T follicular helper cell (primary cell): ENCODE data around the gene PYGB.

Source experiments
- DNase-seq: peaks from one replicate; pipeline ENCODE4 v3.0.0-alpha.2; 2020; ENCODE audit warnings: low read depth

PYGB gene

DNA sequence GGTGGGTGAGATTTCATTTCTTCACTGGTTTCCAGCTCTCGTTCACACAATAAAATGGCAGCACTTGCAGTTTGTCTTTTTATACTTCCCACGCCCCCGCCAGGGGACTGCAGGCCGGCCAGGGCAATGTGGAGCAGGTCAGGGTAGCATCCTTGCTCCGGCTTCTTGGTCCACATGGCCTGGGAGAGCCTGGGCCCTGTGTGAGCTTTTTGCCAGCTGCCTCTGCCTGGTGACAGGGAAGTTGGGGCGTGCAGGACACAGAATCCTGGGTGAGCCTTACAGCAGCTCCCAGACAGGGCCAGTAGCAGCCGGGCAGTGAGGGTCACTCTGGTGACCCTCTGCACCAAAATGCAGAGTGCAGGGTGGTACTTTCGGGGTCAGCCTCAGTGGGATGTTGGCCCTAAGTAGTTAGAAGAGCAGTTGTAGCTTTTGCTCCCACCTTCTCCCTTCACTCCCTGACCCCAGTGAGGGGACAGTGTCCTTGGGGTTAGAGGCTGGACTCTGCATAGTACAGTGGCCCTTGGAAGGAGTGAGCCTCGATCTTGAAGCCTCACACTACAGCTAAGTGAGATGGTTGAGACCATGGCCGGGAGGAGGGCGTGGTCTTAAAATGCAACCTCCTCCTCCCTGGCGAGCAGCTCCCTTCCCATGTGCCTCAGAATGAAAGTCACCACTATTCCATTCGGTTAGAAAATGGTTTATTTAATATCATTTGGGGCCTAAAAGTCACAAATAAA lies 23.8 kb downstream of the PYGB start:
- no peak for DNase-seq

DNA sequence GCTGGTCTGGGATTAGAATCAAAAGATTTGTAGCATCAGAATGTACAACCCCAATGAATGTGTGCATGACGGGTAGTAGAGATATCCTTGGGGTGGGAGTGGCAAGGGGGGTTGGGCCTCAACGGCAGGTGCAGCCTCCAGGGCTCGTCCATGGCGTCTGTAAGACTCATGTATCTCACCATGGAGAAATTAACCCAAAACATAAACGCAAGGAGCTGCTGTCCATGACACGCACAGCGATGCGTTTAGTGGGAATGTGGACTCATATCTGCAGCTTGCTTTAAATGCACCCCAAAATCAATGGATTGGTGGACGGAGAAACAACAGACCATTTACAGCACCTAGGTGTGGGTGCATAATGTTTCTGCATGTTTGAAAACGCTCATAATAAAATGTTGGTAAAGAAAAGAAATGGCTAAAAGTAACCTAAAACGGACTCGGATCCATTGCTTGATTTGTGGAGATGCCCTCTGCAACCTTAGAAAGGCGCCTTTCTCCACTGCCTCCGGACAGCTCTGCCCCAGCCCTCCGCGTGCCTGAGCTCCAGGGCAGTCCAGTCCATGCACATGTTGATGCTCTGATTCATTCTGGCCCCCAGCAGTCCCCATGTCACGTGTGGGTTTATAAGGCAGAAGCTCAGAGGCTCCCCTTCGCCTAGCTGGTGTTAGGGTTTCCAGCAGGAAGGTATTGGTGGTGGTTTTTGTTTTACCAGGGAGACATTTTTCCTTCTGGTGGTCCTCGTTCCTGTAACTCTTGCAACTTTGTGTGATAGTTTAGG lies 24.5 kb downstream of the PYGB start:
- no peak for DNase-seq

DNA sequence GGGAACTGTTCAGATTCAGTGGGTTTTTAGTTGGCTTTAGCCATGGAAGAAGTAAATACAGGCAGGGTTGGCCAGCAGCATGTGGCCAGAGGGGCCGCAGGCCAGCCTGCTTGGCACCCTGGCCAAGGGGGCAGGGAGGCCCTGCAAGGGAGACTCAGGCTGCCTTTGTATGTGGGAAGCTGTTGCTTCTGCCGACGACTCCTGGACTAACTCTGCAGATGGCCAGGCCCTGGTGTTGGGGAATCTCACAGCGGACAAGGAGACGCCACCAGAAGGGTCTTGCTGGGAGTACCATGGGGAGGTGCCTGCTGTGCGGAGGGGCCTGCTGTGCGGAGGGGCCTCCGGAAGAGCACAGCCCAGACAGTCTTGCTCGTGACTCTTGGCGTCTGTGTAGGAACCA lies 25.2 kb downstream of the PYGB start:
- DNase-seq, result no peak

DNA sequence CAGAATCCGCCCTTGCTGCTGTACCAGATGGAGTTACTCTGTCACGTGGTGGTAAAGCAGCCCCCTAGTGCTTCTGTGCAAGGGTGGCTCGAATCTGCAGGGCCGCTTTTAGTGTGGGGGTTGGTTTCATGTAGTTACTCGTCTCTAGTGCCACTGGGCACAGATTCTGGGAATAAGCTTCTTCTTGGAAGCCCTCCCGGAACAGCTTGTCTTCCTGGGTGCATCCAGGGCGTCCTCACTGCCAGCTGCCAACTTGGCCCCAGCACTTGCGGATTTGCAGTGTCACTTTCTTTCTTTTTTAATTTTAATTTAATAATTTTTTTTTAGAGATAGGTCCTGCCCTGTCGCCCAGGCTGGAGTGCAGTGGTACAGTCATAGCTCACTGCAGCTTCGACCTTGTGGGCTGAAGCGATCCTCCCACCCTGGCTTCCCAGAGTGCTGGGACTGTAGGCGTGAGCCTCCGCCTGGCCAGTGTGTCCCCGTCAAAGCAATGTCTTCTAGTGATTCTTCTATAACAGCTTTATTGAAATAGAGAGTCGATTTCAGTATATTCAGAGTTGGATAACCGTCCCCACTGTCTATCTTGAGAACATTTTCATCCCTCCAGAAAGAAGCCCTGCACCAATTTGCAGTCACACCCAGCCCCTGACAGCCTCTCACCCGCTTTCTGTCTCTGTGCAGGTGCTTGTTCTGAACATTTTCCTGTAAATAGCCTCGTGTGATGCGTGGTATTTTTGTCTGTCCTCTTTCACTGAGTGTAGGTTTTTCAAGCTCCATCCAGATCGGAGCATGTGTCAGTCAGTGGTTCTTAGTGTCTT lies 25.9 kb downstream of the PYGB start:
- no peak for DNase-seq

DNA sequence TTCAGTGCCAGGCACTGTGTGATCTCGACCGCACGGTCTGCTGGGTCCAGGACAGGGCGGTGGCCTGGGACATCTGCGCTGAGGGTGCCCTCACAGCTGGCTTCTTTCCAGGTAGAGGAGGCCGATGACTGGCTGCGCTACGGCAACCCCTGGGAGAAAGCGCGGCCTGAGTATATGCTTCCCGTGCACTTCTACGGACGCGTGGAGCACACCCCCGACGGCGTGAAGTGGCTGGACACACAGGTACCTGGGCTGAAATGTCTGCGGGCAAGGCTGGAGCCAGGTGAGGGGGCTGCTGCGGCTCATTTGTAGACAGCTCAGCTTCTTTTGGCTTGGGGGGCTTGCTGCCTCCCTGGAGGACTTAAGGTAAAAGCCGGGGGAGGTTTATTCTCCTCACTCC lies 26.6 kb downstream of the PYGB start:
- DNase-seq, result no peak

DNA sequence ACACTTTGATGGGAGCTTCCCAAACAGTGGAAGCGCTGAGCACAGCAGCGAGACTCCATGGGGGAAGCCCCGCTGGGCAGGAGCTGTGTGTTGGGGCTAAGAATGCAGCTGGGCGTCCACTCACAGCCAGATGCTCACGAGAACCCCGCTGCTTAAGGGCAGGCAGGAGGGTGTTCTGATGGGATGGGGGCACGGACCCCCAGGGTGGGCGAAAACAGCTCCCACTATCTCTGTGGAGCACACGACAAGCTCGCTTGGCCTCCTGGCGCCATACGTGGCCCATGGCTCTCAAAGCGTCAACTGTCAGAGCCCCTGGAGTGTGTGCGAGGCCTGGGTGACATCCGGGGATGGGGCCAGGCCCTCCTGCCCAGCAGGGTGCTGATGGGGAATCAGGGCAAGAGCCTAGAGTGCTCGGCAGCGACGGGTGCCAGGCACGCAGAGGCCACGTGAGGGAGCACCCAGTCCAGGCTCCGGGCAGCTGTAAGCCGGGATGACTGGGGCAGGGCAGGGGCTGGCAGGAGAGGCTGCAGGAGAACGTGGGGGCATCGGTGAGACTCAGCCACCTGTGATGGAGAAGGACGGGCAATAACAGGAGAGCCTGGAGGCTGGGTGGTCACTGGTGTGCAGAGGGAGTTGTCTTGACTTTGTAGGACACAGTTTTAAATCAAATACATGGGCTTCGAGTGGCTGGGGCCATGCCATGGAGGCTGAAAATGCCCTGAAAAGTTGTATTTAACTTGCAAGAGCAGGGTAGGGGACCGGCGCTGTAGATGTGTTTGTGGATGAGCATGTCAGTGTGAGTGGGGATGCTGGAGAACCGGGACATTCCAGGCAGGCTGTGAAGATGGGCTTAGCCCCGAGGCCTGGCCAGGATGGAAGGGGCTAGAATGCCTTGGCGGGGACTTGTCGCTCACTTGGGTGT lies 27.3 kb downstream of the PYGB start:
- DNase-seq, result no peak

DNA sequence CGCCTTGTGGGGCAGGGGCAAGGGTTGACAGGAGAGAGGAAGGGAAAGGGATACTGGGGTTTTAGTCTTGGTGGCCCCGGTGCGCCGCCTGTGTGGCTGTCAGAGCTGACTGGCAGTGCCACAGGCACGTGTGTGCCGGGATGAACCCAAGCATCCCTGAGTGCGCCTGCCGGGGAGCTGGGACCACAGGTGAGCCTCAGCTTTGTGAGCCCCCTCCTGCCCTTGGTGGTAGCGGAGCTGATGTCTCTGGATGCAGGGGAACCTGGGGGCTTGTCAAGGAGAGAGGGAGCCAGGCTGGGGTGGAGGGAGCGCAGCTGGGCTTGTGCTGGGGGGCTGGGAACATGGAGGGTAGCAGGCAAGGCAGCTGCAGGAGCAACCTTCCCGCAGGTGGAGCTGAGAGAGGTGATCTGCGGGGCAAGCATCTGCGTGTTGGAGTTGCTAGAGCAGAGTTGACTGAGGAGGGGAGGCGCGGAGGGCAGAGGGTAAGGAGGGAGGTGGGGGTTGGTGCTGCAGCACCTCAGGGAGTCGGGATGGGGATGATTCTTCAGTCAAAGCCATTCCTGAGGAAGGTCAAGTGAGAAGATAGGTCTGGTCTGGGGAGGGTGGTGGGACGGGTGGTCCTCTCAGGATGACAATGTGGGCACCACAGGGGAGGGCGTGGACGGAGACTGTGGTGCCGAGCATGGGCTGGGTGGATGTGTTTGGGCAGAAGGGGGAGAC lies 28.1 kb downstream of the PYGB start:
- no peak for DNase-seq

DNA sequence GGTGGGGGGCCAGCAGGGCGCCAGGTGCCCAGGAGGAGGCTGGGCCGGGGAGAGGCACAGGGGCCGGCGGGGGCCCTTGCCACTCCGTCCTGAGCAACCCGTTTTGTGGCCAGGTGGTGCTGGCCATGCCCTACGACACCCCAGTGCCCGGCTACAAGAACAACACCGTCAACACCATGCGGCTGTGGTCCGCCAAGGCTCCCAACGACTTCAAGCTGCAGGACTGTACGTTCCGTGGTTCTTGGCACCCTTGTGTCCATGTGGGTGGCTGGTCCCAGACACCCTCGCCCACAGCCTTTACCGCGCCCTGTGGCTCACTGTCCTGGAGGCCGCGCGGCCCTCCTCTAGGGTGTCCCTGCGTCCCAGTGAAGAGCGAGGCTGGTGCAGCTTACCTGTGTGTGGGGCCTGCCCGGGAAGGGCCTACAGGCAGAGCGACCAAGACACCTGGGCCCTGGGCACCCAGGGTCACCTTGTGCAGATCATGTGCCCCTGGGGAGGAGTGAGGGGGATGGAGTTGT lies 28.7 kb downstream of the PYGB start:
- no peak for DNase-seq

DNA sequence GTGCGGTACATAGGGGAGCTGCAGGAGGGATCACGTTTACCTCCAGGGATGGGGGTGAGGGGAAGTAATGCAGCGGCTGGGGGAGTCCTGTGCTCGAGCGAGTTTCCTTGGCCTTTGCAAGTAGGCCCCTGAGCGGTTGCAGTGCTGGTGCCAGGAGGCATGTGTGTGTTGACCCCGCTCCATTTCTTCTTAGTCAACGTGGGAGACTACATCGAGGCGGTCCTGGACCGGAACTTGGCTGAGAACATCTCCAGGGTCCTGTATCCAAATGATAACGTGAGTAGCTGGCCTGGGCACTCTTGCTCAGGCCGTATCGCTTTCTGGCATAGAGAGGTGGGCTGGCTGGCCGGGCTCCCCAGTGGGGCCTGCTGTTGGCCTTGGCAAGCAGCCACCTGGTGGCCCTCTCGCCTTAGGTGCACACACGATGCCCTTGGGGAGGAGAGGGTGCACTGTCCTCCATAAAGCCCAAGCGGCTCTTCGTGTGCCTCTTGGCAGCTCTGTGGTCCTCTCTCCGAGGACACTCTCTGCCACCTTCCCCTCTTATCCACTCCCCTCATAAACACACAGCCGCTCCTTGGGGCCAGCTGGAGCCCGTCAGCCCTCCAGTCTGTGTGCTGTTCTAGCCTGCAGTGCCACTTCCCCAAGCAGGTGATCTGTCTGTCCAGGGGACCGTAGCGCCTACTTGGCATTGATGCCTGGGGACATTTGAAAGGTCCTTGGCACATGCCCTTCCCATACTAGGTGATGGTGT lies 29.3 kb downstream of the PYGB start:
- DNase-seq, result no peak

DNA sequence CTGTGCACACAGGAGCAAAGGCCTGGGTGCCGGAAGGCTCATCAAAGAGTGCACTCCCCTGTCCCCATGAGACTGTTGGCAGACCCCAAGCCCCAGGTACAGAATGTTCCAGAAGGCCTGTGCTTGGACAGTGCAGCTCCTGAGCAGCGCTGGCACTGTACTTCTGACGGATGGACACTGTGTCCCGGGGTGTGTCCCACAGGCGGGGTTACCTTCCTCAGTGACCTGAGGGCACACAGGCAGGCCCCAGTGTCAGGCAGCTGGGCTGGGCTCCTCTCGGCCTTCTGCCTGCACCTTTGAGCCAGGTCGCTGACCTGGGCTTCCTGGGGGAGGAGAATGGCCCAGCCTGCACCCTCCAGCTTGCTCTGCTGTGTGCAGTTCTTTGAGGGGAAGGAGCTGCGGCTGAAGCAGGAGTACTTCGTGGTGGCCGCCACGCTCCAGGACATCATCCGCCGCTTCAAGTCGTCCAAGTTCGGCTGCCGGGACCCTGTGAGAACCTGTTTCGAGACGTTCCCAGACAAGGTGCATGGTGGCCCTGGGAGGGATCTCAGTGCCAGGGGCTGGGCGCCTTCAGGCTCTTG lies 30.1 kb downstream of the PYGB start:
- no peak for DNase-seq

DNA sequence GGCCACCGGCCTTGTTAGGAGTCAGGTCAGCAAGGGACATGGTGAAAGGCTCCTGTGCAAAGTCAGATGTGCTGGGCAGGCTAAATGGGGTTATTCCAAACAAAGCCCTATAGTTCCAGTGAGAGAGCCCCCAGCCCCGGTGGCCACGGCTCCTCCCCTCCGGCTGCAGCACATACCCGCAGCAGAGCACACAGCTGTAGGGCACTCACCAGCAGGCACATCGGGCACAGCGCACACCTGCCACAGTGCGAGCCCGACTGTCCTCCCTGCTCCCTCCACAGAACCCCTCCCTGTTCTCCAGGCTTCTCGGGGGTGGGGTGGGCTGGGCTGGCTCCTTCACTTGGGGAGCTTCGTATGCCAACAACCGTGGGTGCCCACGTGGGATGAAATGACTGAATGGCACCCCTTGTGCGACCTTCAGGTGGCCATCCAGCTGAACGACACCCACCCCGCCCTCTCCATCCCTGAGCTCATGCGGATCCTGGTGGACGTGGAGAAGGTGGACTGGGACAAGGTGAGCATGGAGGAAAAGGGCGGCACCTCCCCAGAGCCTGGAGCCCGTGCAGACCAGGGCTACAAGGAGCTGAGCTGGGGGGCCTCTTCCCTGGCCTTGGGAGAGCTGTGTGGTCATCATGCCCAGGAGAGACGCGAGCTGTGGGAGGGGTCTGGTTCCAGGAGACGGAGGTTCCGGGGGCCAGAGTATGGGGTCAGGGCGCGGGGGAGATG lies 30.9 kb downstream of the PYGB start:
- no peak for DNase-seq

DNA sequence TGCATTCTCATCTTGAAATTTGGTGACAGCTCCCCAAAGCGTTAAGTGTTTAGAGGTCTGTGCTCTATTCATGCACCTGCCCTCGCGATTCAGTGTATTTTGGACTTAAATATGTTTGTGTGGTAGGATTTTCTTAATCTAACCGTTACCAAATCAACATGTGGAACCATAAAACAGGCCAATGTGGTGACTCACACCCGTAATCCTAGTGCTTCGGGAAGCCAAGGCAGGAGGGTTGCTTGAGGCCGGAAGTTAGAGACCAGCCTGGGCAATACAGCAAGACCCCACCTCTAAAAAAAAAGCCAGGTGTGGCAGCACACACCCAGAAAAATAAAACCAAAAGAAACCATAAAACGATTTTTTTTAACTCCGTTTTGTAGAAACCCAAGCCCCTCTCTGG lies 31.5 kb downstream of the PYGB start:
- DNase-seq, result no peak

DNA sequence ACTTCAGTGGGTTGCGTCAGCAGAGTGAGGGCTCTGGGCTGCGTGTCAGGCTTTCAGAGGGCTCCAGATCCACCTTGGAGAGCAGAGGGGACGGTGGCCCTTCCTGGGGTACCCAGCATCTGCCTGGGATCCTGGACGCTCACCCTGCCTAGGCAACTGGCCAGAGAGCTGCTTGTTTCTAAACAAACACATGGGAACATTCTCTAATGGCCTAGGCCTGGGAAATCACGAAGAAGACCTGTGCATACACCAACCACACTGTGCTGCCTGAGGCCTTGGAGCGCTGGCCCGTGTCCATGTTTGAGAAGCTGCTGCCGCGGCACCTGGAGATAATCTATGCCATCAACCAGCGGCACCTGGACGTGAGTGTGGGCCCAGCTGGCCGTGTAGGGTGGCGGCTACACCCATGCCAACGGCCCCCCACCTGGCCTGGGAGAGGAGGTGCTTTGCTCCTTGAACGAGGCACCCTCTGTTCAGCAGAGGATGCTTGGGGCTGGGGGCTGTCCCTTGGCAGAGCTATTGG lies 32.2 kb downstream of the PYGB start:
- DNase-seq, result no peak

DNA sequence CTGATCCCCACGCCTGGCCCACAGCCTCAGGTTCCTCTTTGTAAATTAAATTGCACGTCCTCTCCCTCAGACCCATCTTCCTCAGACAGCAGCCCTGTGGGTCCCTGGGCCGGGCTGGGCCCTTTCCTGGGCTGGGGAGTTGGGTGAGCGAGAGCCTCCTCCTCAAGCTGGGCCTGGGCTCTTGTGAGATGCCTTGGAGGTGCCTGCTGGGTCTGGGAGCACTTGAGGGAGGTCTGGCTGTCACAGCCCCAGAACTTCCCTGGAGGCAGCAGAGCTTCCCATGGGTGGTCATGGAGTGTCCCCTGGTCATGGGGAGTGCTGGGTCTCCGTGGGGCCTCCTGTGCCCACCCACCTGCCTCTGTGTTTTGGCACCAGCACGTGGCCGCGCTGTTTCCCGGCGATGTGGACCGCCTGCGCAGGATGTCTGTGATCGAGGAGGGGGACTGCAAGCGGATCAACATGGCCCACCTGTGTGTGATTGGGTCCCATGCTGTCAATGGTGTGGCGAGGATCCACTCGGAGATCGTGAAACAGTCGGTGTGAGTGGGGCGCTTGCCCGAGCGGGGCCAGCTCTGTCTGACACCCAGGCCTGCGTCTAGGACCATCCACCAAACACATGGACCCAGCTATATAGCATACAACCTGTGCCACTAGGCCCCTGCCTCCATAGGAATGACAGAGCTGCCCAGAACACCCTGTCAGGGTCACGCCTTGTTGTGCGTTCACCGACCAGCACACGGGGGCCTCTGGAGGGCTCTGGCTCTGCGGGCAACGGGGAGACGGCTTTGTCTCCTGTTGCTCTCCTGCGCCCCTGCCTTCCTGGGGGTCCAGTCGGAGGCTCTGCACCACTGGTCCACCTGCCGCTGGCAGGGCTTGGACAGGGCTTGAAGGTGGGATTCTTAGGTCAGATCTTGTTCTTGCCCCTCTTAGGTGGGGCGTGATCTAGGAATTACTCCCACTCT lies 33.0 kb downstream of the PYGB start:
- DNase-seq, result no peak

DNA sequence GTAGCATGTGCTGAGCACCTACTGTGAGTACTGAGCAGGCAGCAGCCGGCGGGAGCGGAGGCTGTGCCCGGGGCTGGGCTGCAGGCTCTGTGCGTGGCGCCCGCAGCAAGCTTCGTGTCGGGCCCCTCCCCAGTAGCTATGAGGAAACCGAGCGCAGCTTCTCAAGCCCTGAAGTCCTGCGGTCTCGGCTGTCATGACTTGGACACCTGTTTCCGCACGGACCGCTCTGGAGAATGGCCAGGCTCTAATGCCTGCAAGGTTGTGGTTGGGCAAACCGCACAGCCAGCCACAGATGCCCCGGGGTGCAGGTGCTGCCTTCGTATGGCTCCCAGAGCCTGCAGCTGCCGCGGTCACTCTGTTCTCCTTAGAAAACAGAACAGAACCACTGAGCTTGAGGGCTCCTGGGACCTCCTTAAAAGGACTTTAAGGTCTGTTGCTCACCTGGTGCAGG lies 33.7 kb downstream of the PYGB start:
- DNase-seq, result no peak

DNA sequence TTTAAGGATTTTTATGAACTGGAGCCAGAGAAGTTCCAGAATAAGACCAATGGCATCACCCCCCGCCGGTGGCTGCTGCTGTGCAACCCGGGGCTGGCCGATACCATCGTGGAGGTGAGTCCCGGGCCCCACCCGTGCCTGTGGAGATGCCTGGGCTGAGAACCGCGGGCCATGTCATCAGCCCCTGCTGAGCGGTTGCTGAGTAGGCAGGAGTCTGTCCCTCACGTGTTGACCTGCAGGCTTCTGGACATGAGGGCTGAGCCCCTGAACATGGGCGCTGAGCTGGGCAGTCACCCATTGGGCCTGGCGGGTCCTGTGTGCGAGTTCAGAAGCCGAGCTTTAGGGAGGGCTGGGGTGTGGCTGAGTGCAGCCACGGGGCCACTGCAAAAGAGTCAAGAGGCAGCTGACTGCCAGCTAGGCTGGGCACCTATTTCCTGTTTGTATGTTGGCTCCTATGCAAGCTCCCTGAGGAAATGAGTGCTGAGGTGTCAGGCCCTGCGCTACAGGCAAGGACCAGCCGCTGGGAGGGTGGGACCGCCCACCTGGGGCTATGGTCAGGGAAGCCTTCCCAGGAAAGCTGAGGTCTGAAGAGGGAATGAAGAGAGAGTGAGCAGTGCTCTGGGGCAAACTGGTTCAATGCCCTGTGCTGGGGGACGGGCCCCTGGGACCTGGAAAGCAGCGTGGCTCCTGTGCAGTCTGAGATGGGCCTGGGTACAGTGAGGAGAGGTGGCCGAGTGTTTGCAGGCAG lies 34.3 kb downstream of the PYGB start:
- no peak for DNase-seq

DNA sequence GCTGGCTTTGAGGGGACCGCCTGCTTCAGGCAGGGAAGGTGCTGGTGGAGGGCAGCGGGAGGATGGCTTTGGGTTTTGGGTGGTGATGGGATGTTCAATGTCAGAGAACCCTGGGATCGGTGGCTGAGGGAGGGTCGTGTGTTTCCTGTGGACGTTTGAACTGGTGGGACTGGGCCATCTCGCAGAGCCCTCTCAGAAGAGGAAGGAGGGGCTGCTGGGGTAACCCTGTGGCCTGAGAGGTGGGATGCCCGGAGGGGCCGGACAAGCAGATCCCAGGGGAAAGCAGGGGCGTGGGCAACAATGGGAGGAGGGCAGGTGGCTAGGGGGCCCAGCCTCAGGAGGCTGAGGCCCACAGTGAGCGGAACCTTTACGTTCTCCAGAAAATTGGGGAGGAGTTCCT lies 34.9 kb downstream of the PYGB start:
- DNase-seq, result no peak
